ENCODE data around the gene CYP4F3. TPM values are rescaled to one million over a fixed set of nuclear protein-coding genes. Genes with fewer than 3 reads are reported as not detected.
"Not testable (repeated sequence)": the region's sequence is repeated elsewhere in the genome, so short reads cannot be mapped to it uniquely, and the experiment has no call there.

The CYP4F3 gene
- 0.09 and 0.14 TPM in 2 replicates for total RNA-seq

GRCh38 chr19:15640294-15640903 lies at the start of gene CYP4F3:
Gene CYP4F3, plus strand, starts transcription at chr19:15640897. Its CDS starts 519 bp downstream, at chr19:15641416.
- DNase-seq (ENCODE audit: low spot score), result no peak
- no peaks in the 10 kb centered on the region for H3K9me3 Mint-ChIP-seq
- H3K27me3 Mint-ChIP-seq (ENCODE audit: low read depth), result no peaks in the 10 kb centered on the region
- no peak within 1 kb of the TSS for H3K4me3 Mint-ChIP-seq (ENCODE audit: low read depth)
- no peaks in the 10 kb centered on the region for H3K4me1 Mint-ChIP-seq (ENCODE audit: low read depth)
- intact Hi-C loops (cut with micrococcal nuclease), result no loop called here
- no peaks in the 10 kb centered on the region for H3K36me3 Mint-ChIP-seq (ENCODE audit: low read depth)
- no peak within 1 kb of the TSS for H3K27ac Mint-ChIP-seq

DNA sequence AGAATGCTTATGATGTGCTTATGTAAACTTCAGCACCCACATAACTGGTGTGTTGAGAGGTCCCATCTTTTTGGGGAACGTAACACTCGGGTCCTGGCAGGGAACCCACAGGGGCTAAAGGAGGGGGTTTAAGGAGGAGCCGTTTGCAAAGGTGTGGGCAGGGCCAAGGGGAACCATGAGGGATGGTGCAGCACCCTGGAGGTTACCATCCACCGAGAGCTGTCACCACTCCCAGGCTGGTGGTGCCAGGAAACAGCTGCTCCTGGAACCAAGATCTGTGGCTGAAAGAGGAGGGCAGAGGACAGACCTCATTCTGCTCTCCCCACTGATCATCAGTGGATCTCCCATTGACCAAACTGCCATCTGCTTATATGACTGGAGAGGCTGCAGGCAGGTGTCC lies 48.9 kb upstream of the CYP4F3 start:
- peaks cover 4% of the 10 kb centered on the region for H3K9me3 Mint-ChIP-seq
- H3K4me1 Mint-ChIP-seq (ENCODE audit: low read depth), result no peaks in the 10 kb centered on the region
- H3K36me3 Mint-ChIP-seq (ENCODE audit: low read depth), result no peaks in the 10 kb centered on the region
- no peak for DNase-seq (ENCODE audit: low spot score)
- peaks cover 11% of the 10 kb centered on the region for H3K27me3 Mint-ChIP-seq (ENCODE audit: low read depth)
- intact Hi-C loops (cut with micrococcal nuclease), result no loop called here
- H3K27ac Mint-ChIP-seq, result no peak overlapping the region
- H3K4me3 Mint-ChIP-seq (ENCODE audit: low read depth), result no peak overlapping the region

GRCh38 chr19:15592506-15592905 lies 48.2 kb upstream of the CYP4F3 start:
- H3K27ac Mint-ChIP-seq; intact Hi-C loops (cut with micrococcal nuclease); H3K36me3 Mint-ChIP-seq (ENCODE audit: low read depth); DNase-seq (ENCODE audit: low spot score); H3K4me3 Mint-ChIP-seq (ENCODE audit: low read depth); H3K4me1 Mint-ChIP-seq (ENCODE audit: low read depth); H3K9me3 Mint-ChIP-seq: not testable (repeated sequence)
- H3K27me3 Mint-ChIP-seq (ENCODE audit: low read depth), result peaks cover 11% of the 10 kb centered on the region

GRCh38 chr19:15593766-15594165 lies 46.9 kb upstream of the CYP4F3 start:
- H3K4me1 Mint-ChIP-seq (ENCODE audit: low read depth); H3K9me3 Mint-ChIP-seq; H3K27ac Mint-ChIP-seq; H3K4me3 Mint-ChIP-seq (ENCODE audit: low read depth); H3K27me3 Mint-ChIP-seq (ENCODE audit: low read depth); intact Hi-C loops (cut with micrococcal nuclease); H3K36me3 Mint-ChIP-seq (ENCODE audit: low read depth); DNase-seq (ENCODE audit: low spot score): not testable (repeated sequence)

- Mint-ChIP-seq H3K4me3 (ENCODE audit: low read depth) (no peak overlapping the region), H3K9me3 (peaks cover 4% of the 10 kb centered on the region), H3K27ac (no peak overlapping the region), H3K27me3 (ENCODE audit: low read depth) (peaks cover 8% of the 10 kb centered on the region), H3K36me3 (ENCODE audit: low read depth) (no peaks in the 10 kb centered on the region), H3K4me1 (ENCODE audit: low read depth) (no peaks in the 10 kb centered on the region)
- DNase-seq (ENCODE audit: low spot score), result no peak
- intact Hi-C loops (cut with micrococcal nuclease), result no loop called here
Measured at GRCh38 chr19:15595069-15595468, 45.6 kb upstream of the CYP4F3 start.

GRCh38 chr19:15607978-15608925 lies 32.4 kb upstream of the CYP4F3 start:
- H3K4me1 Mint-ChIP-seq (ENCODE audit: low read depth); H3K9me3 Mint-ChIP-seq; DNase-seq (ENCODE audit: low spot score); H3K4me3 Mint-ChIP-seq (ENCODE audit: low read depth); H3K27ac Mint-ChIP-seq; H3K36me3 Mint-ChIP-seq (ENCODE audit: low read depth); intact Hi-C loops (cut with micrococcal nuclease); H3K27me3 Mint-ChIP-seq (ENCODE audit: low read depth): not testable (repeated sequence)

- Mint-ChIP-seq H3K36me3 (ENCODE audit: low read depth) (no peaks in the 10 kb centered on the region), H3K4me3 (ENCODE audit: low read depth) (no peak overlapping the region), H3K9me3 (no peaks in the 10 kb centered on the region), H3K4me1 (ENCODE audit: low read depth) (no peaks in the 10 kb centered on the region), H3K27me3 (ENCODE audit: low read depth) (peaks cover 3% of the 10 kb centered on the region), H3K27ac (no peak overlapping the region)
- intact Hi-C loops (cut with micrococcal nuclease), result no loop called here
- no peak for DNase-seq (ENCODE audit: low spot score)
Measured at GRCh38 chr19:15609261-15609660, 31.4 kb upstream of the CYP4F3 start.

DNA sequence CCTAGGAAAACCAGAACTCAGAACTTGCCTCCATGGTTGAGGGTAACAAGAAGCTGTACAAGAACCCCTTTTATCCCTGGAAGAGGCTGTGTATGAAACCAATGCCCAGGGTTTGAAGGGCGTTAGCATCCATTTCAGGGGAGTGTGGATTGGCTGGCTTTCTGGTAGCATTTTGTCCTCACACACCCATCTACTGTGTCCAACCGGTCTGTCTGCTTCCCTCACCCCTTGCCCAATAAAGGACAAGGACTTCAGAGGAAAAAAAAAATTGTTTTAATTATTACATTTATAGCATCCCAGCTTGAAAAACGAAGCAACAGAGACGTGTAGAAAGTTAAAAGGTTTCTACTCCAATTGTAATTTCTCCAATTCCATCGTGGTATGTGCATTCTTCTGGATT lies 28.4 kb upstream of the CYP4F3 start:
- no peak for DNase-seq (ENCODE audit: low spot score)
- H3K36me3 Mint-ChIP-seq (ENCODE audit: low read depth), result no peaks in the 10 kb centered on the region
- no peaks in the 10 kb centered on the region for H3K9me3 Mint-ChIP-seq
- H3K4me3 Mint-ChIP-seq (ENCODE audit: low read depth), result no peak overlapping the region
- peaks cover 3% of the 10 kb centered on the region for H3K27me3 Mint-ChIP-seq (ENCODE audit: low read depth)
- no peaks in the 10 kb centered on the region for H3K4me1 Mint-ChIP-seq (ENCODE audit: low read depth)
- H3K27ac Mint-ChIP-seq, result no peak overlapping the region
- intact Hi-C loops (cut with micrococcal nuclease), result no loop called here

- no peaks in the 10 kb centered on the region for H3K36me3 Mint-ChIP-seq (ENCODE audit: low read depth)
- no peak overlapping the region for H3K4me3 Mint-ChIP-seq (ENCODE audit: low read depth)
- intact Hi-C loops (cut with micrococcal nuclease), result no loop called here
- no peaks in the 10 kb centered on the region for H3K9me3 Mint-ChIP-seq
- peaks cover 3% of the 10 kb centered on the region for H3K27me3 Mint-ChIP-seq (ENCODE audit: low read depth)
- DNase-seq (ENCODE audit: low spot score), result no peak
- H3K4me1 Mint-ChIP-seq (ENCODE audit: low read depth), result no peaks in the 10 kb centered on the region
- H3K27ac Mint-ChIP-seq, result no peak overlapping the region
Measured at GRCh38 chr19:15613338-15613737, 27.4 kb upstream of the CYP4F3 start.

DNA sequence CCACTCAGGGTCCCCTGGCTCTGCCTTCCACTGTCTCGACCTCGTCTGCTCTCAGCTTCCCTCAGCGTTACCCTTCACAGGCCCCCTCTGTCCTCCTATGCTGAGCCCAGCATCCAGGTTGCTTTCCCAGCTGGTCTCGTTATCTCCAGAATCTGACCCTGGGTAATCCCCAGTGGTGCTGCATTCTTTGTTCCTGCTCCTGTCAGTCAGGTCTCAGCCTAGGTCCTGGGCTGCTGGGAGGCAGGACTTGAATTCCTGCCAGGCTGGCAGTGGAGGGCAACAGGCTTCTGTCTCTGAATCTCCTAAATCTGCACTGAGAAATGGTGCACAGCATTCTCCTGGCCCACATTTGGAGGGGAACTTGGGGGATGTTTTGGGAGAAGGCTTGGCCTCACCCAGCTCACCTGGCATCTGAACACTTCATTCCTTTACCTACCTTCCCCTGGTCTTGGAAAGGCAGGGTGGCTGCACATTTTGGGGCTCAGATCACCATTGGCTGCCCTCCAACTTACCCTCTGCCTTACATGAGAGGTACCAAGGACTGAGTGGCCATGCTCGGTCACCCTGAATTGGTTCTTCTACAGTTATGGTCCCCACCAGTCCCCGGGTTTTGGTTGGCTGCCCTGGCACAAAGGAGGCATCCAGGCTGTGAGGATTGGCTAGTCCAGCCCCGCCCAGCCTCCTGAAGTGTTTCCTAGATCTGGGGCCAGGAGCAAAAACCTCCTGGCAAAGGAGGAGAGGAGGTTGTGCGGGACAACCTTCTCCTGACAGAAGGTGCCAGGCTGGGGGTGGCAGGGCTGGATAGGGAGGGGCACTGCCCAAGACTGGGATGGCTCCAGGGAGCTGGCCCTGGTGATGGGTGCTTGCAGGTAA lies 26.0 kb upstream of the CYP4F3 start, which contains the start of gene CYP4F8:
TSS of gene CYP4F8 (plus strand) at position 712 of the 873 bp plus-strand sequence. CDS start 399 bp downstream, outside the sequence.
- intact Hi-C loops (cut with micrococcal nuclease), result no loop called here
- no peak within 1 kb of the TSS for H3K4me3 Mint-ChIP-seq (ENCODE audit: low read depth)
- H3K27ac Mint-ChIP-seq, result no peak within 1 kb of the TSS
- H3K4me1 Mint-ChIP-seq (ENCODE audit: low read depth), result no peaks in the 10 kb centered on the region
- H3K9me3 Mint-ChIP-seq, result no peaks in the 10 kb centered on the region
- H3K27me3 Mint-ChIP-seq (ENCODE audit: low read depth), result peaks cover 3% of the 10 kb centered on the region
- H3K36me3 Mint-ChIP-seq (ENCODE audit: low read depth), result no peaks in the 10 kb centered on the region
- no peak for DNase-seq (ENCODE audit: low spot score)

DNA sequence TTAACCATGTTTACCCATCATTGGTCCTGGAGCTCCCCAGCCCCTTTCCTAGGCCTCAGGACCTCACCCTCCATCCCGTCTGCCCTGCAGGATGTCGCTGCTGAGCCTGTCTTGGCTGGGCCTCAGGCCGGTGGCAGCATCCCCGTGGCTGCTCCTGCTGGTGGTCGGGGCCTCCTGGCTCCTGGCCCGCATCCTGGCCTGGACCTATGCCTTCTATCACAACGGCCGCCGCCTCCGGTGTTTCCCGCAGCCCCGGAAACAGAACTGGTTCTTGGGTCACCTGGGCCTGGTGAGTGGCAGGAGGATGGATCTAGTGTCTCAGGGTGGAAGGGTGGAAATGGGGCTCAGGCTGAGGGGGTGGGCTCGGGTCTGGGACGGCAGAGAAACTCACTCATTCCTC lies 25.2 kb upstream of the CYP4F3 start:
- H3K36me3 Mint-ChIP-seq (ENCODE audit: low read depth), result no peaks in the 10 kb centered on the region
- H3K27me3 Mint-ChIP-seq (ENCODE audit: low read depth), result peaks cover 3% of the 10 kb centered on the region
- H3K4me3 Mint-ChIP-seq (ENCODE audit: low read depth), result no peak overlapping the region
- intact Hi-C loops (cut with micrococcal nuclease), result no loop called here
- H3K27ac Mint-ChIP-seq, result no peak overlapping the region
- DNase-seq (ENCODE audit: low spot score), result no peak
- H3K4me1 Mint-ChIP-seq (ENCODE audit: low read depth), result no peaks in the 10 kb centered on the region
- H3K9me3 Mint-ChIP-seq, result no peaks in the 10 kb centered on the region

DNA sequence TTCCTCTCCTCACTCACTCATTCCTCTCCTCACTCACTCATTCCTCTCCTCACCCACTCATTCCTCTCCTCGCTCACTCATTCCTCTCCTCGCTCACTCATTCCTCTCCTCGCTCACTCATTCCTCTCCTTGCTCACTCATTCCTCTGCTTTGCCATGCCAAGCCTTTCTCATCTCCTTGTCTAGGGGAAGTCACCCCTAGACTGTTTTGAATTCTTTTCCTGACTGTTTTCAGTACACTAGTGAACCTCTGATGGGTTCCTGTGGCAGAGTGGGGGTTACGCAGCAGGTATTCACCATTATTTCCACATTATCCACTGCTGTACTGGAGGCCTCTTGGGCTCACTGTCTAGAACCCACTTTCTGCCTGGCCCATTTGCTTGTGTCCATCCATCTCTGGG lies 24.5 kb upstream of the CYP4F3 start:
- DNase-seq (ENCODE audit: low spot score), result no peak
- no peaks in the 10 kb centered on the region for H3K27me3 Mint-ChIP-seq (ENCODE audit: low read depth)
- no peak overlapping the region for H3K4me3 Mint-ChIP-seq (ENCODE audit: low read depth)
- H3K27ac Mint-ChIP-seq, result no peak overlapping the region
- no peaks in the 10 kb centered on the region for H3K4me1 Mint-ChIP-seq (ENCODE audit: low read depth)
- no peaks in the 10 kb centered on the region for H3K9me3 Mint-ChIP-seq
- intact Hi-C loops (cut with micrococcal nuclease), result no loop called here
- no peaks in the 10 kb centered on the region for H3K36me3 Mint-ChIP-seq (ENCODE audit: low read depth)
